HG02623 (cell line): ENCODE measurements around the gene VHLL.
"Not testable (repeated sequence)": the region's sequence is repeated elsewhere in the genome, so short reads cannot be mapped to it uniquely, and the experiment has no call there.

ENCODE experiments used
- ATAC-seq: cut with Tn5 transposase; IDR thresholded peaks from one replicate; pipeline ENCODE4 v1.9.1; 2021; ENCODE audit warnings: moderate library complexity; ENCODE audit not compliant: unreplicated experiment

Gene VHLL

GRCh38 chr1:156298852-156299357, at the start of gene VHLL:
TSS of gene VHLL (minus strand) at chr1:156299307. CDS start at chr1:156299189, 118 bp downstream.
- ATAC-seq = no peak

- no peak for ATAC-seq
Observed at GRCh38 chr1:156347331-156347730, 48.2 kb upstream of the VHLL start.

GRCh38 chr1:156346636-156347035, 47.5 kb upstream of the VHLL start:
- no peak for ATAC-seq

GRCh38 chr1:156346035-156346434, 46.9 kb upstream of the VHLL start:
- ATAC-seq = not testable (repeated sequence)

- no peak for ATAC-seq
Observed at GRCh38 chr1:156344409-156344808, 45.3 kb upstream of the VHLL start.

- ATAC-seq = no peak
Observed at GRCh38 chr1:156342166-156342955, 43.3 kb upstream of the VHLL start.

GRCh38 chr1:156338180-156338976, 39.3 kb upstream of the VHLL start, which contains the start of the genes CCT3 and TSACC:
TSS of gene CCT3 (minus strand) at chr1:156338292. CDS start at chr1:156338184, 108 bp downstream.
TSS of gene TSACC (plus strand) at chr1:156338526. CDS start at chr1:156339758, 1,232 bp downstream.
- ATAC-seq = peak; percentile 92

- ATAC-seq = no peak
Observed at GRCh38 chr1:156337888-156338179, 38.7 kb upstream of the VHLL start.

GRCh38 chr1:156337052-156337887, 38.2 kb upstream of the VHLL start:
- ATAC-seq = no peak

GRCh38 chr1:156336242-156336641, 37.1 kb upstream of the VHLL start:
- no peak for ATAC-seq

GRCh38 chr1:156323179-156323578, 24.1 kb upstream of the VHLL start:
- ATAC-seq = not testable (repeated sequence)

GRCh38 chr1:156320560-156320959, 21.5 kb upstream of the VHLL start:
- ATAC-seq = no peak

GRCh38 chr1:156319664-156320063, 20.6 kb upstream of the VHLL start:
- no peak for ATAC-seq

- no peak for ATAC-seq
Observed at GRCh38 chr1:156316909-156317308, 17.8 kb upstream of the VHLL start.

GRCh38 chr1:156310962-156311361, 11.9 kb upstream of the VHLL start:
- ATAC-seq = no peak

- no peak for ATAC-seq
Observed at GRCh38 chr1:156308078-156308477, 9.0 kb upstream of the VHLL start.

GRCh38 chr1:156305215-156305614, 6.1 kb upstream of the VHLL start:
- no peak for ATAC-seq

- ATAC-seq = no peak
Observed at GRCh38 chr1:156303241-156303640, 4.1 kb upstream of the VHLL start.

GRCh38 chr1:156295391-156295947, 3.6 kb downstream of the VHLL start, which contains the start of gene GLMP:
TSS of gene GLMP (minus strand) at chr1:156295679. CDS start at chr1:156295645, 34 bp downstream.
- no peak for ATAC-seq

- ATAC-seq = no peak
Observed at GRCh38 chr1:156293895-156294294, 5.2 kb downstream of the VHLL start.

GRCh38 chr1:156293098-156293434, 6.0 kb downstream of the VHLL start:
- ATAC-seq = no peak
